Keratinocyte (primary cell): ENCODE results near the gene CDH15. TPM values are rescaled to one million over a fixed set of nuclear protein-coding genes. Genes with fewer than 3 reads are reported as not detected.

Source experiments
- DNase-seq: peaks from one replicate; pipeline ENCODE4 v3.0.0-alpha.2; 2011; ENCODE audit warnings: low read depth, missing footprints, low spot score
- FAIRE-seq: peaks from 2 replicates; lab custom pipeline; 2011; peaks lifted over from hg19 to GRCh38; lab: Jason Lieb, UNC
- H2AFZ ChIP-seq: 2 replicates; pipeline ENCODE4 v1.6.0; 2012; ENCODE audit warnings: low read length, control low read depth, inconsistent platforms; ENCODE audit not compliant: control insufficient read depth
- H3K27ac ChIP-seq: 2 replicates; pipeline ENCODE4 v1.5.1; 2011; ENCODE audit warnings: low read length; ENCODE audit not compliant: control insufficient read depth, insufficient read depth
- H3K27me3 ChIP-seq: 3 replicates; pipeline ENCODE4 v1.6.0; 2011; ENCODE audit warnings: low read length; ENCODE audit not compliant: control insufficient read depth, insufficient read depth; ENCODE audit errors: extremely low read depth
- H3K36me3 ChIP-seq, 2 experiments: 2 replicates in 1 of 2; 3 replicates in 1 of 2; pipeline ENCODE4 v1.5.1; 2011; ENCODE audit warnings: low read length in 2 of 2, mild to moderate bottlenecking in 1 of 2; ENCODE audit not compliant: control insufficient read depth in 2 of 2, insufficient read depth in 2 of 2; ENCODE audit errors: extremely low read depth in 1 of 2
- H3K4me1 ChIP-seq: 3 replicates; pipeline ENCODE4 v1.5.1; 2011; ENCODE audit warnings: low read length; ENCODE audit not compliant: control insufficient read depth, insufficient read depth; ENCODE audit errors: extremely low read depth
- H3K4me2 ChIP-seq: 3 replicates; pipeline ENCODE4 v1.6.0; 2011; ENCODE audit warnings: low read depth, low read length; ENCODE audit not compliant: control insufficient read depth, insufficient read depth; ENCODE audit errors: extremely low read depth
- H3K4me3 ChIP-seq, 3 experiments: fragments of 200-600 bp in 1 of 3; sonication (generic) in 1 of 3; 2 replicates in 2 of 3; 3 replicates in 1 of 3; pipeline ENCODE4 v1.5.1; 2011 to 2016; ENCODE audit warnings: low read length in 3 of 3, mild to moderate bottlenecking in 3 of 3, control low read depth in 2 of 3, inconsistent platforms in 1 of 3, low read depth in 1 of 3, mixed read lengths in 1 of 3, mixed run types in 1 of 3, moderate library complexity in 1 of 3; ENCODE audit not compliant: control insufficient read depth in 2 of 3, insufficient read depth in 2 of 3; ENCODE audit errors: extremely low read depth in 1 of 3
- H3K79me2 ChIP-seq: 2 replicates; pipeline ENCODE4 v1.6.0; 2012; ENCODE audit warnings: low read length; ENCODE audit not compliant: control insufficient read depth, insufficient read depth
- H3K9ac ChIP-seq: 3 replicates; pipeline ENCODE4 v1.6.0; 2011; ENCODE audit warnings: low read length; ENCODE audit not compliant: control insufficient read depth, insufficient read depth; ENCODE audit errors: extremely low read depth
- H3K9me1 ChIP-seq: 3 replicates; pipeline ENCODE4 v1.6.0; 2011; ENCODE audit warnings: low read length; ENCODE audit not compliant: control insufficient read depth, insufficient read depth; ENCODE audit errors: extremely low read depth
- H3K9me3 ChIP-seq: 2 replicates; pipeline ENCODE4 v1.5.1; 2012; ENCODE audit warnings: low read depth, low read length; ENCODE audit not compliant: control insufficient read depth
- H4K20me1 ChIP-seq: 3 replicates; pipeline ENCODE4 v1.6.0; 2011; ENCODE audit warnings: low read length; ENCODE audit not compliant: control insufficient read depth, insufficient read depth; ENCODE audit errors: extremely low read depth
- EZH2 ChIP-seq: IDR thresholded peaks from one replicate; pipeline ENCODE4 v1.6.1; 2012; ENCODE audit warnings: inconsistent platforms, mild to moderate bottlenecking, low read length, moderate library complexity
- dilution Hi-C: fragments of 300-500 bp; cut with MboI; formaldehyde crosslinking; loops from one replicate; pipeline ENCODE4 v1.7.0; 2020; ENCODE audit warnings: low sequenced_read_pairs; ENCODE audit not compliant: extremely low pct_ligation_motif_present
- polyA plus RNA-seq, 5 experiments: library from polyadenylated mRNA; depleted of rRNA in 3 of 5; stranded (reverse) in 3 of 5; stranded (forward) in 1 of 5; unstranded in 1 of 5; fragments of >200 nt; gene quantifications; 1 replicate in 1 of 5; 2 replicates in 3 of 5; 3 replicates in 1 of 5; pipeline versions ENCODE4 v1.2.1 to v1.2.3, GENCODE V29; 2011 to 2012; ENCODE audit warnings: missing spikeins in 2 of 5, low read depth in 1 of 5, low replicate concordance in 1 of 5
- TF ChIP-seq, protein P1 (sequence below), 3 experiments: IDR thresholded peaks in 1 of 3; conservative IDR thresholded peaks in 1 of 3; optimal IDR thresholded peaks in 1 of 3; 2 replicates in 2 of 3; 3 replicates in 1 of 3; pipeline versions ENCODE3 to v1.5.1; 2011; ENCODE audit warnings: low read length in 3 of 3, mild to moderate bottlenecking in 3 of 3, moderate library complexity in 2 of 3, control low read depth in 1 of 3, inconsistent platforms in 1 of 3; ENCODE audit not compliant: insufficient read depth in 2 of 3; ENCODE audit errors: extremely low read depth in 1 of 3

Gene CDH15
- polyA plus RNA-seq, 1 donor (not counting 4 experiments of a cell fraction or from before 2014, with no cell fraction given) = not detected

DNA sequence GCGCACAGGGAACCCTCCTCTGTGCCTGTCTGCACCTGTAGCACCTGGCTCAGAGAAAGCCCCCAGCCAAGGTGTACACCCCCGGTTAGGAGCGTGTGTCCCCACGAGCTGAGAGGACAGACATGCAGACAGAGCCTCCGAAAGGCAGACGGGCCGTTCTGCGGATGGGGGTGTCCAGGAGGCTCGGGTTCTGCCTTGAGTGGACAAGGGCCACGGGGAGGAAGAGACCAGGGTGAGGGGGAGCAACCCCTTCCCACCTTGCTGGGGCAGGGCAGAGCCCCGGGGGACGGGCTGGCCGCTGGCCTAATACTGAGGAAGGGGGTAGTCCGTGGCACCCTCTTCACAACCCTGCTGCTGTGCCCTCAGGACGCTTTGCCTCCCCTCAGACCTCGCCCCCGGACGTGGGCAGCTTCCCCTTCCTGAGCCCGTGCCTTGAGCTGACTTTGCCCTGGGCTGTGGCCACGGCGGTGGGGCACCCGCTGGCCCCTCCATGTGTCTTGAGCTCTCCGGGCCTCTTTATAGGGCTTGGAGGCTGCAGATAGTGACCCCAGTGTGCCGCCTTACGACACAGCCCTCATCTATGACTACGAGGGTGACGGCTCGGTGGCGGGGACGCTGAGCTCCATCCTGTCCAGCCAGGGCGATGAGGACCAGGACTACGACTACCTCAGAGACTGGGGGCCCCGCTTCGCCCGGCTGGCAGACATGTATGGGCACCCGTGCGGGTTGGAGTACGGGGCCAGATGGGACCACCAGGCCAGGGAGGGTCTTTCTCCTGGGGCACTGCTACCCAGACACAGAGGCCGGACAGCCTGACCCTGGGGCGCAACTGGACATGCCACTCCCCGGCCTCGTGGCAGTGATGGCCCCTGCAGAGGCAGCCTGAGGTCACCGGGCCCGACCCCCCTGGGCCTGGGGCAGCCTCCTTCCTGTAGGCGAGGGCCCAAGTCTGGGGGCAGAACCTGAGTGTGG lies 23.1 kb downstream of the CDH15 start:
- peaks cover 16% of the 10 kb centered on the region for H3K27me3 ChIP-seq
- H3K9me1 ChIP-seq = no peaks in the 10 kb centered on the region
- H3K36me3 ChIP-seq = no peaks in the 10 kb centered on the region
- no peaks in the 10 kb centered on the region for H3K4me1 ChIP-seq
- no peaks in the 10 kb centered on the region for H3K9me3 ChIP-seq
- peaks cover 3% of the 10 kb centered on the region for H4K20me1 ChIP-seq
- no peak overlapping the region for H3K27ac ChIP-seq
- dilution Hi-C loops = no loop called here
- TF ChIP-seq, protein P1, sequence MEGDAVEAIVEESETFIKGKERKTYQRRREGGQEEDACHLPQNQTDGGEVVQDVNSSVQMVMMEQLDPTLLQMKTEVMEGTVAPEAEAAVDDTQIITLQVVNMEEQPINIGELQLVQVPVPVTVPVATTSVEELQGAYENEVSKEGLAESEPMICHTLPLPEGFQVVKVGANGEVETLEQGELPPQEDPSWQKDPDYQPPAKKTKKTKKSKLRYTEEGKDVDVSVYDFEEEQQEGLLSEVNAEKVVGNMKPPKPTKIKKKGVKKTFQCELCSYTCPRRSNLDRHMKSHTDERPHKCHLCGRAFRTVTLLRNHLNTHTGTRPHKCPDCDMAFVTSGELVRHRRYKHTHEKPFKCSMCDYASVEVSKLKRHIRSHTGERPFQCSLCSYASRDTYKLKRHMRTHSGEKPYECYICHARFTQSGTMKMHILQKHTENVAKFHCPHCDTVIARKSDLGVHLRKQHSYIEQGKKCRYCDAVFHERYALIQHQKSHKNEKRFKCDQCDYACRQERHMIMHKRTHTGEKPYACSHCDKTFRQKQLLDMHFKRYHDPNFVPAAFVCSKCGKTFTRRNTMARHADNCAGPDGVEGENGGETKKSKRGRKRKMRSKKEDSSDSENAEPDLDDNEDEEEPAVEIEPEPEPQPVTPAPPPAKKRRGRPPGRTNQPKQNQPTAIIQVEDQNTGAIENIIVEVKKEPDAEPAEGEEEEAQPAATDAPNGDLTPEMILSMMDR (optimal IDR thresholded peaks at IDR 0.05 in 1 of 3, IDR thresholded peaks at IDR 0.05 in 1 of 3, conservative IDR thresholded peaks at IDR 0.05 in 1 of 3; ENCODE audit: extremely low read depth in 1 of 3, insufficient read depth in 2 of 3, low read length in 3 of 3) = no peak
- TF ChIP-seq EZH2 = no peak
- DNase-seq = no peak
- H3K9ac ChIP-seq = no peak overlapping the region
- H3K4me3 ChIP-seq = no peak overlapping the region
- no peaks in the 10 kb centered on the region for H3K79me2 ChIP-seq
- no peak overlapping the region for H3K4me2 ChIP-seq
- no peak overlapping the region for H2AFZ ChIP-seq
- no peak for FAIRE-seq

DNA sequence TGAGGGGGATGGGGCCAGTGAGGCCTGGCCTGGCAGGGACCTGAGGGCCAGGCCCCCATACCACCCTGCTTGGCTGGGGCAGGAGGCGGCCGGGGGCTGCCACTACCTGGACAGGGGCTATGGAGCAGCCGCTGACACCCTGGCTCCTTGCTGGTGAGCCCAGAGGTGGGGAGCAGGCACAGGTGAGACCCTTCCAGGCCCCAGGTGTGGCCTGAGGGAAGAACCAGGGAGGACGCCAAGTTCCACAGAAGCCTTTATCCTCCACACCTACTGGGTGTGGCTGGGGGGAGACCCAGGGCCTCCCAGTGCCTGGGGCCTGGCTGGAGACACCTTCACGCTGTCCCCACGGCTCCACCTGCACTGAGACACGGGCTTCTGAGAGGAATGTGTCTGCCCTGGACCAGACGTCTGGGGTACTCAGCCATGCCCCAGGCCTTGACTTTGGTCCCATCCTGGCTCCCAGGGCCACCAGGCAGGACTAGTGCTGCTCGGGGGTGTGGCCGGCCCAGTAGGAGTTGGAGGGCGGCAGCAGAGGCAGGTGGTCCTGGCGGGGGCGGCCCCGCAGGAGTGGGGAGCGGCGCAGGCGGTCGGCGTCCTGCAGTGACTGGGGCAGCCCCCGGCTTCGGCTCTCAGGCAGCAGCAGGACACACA lies 24.1 kb downstream of the CDH15 start:
- H3K36me3 ChIP-seq = no peaks in the 10 kb centered on the region
- FAIRE-seq (no peak), DNase-seq (no peak)
- TF ChIP-seq EZH2 = no peak
- TF ChIP-seq, protein P1 (optimal IDR thresholded peaks at IDR 0.05 in 1 of 3, IDR thresholded peaks at IDR 0.05 in 1 of 3, conservative IDR thresholded peaks at IDR 0.05 in 1 of 3; ENCODE audit: extremely low read depth in 1 of 3, insufficient read depth in 2 of 3, low read length in 3 of 3) = no peak
- H3K27ac ChIP-seq = no peak overlapping the region
- H3K9me3 ChIP-seq = no peaks in the 10 kb centered on the region
- peaks cover 26% of the 10 kb centered on the region for H3K27me3 ChIP-seq
- no peaks in the 10 kb centered on the region for H3K9me1 ChIP-seq
- H3K4me1 ChIP-seq = no peaks in the 10 kb centered on the region
- no peaks in the 10 kb centered on the region for H3K79me2 ChIP-seq
- no peak overlapping the region for H3K4me3 ChIP-seq
- no peaks in the 10 kb centered on the region for H4K20me1 ChIP-seq
- no peak overlapping the region for H3K9ac ChIP-seq
- H2AFZ ChIP-seq = no peak overlapping the region
- dilution Hi-C loops = no loop called here
- H3K4me2 ChIP-seq = no peak overlapping the region
